Measurements from ENCODE around the gene ALDH3B1. TPM values are rescaled to one million over a fixed set of nuclear protein-coding genes. Genes with fewer than 3 reads are reported as not detected.

The ALDH3B1 gene
- total RNA-seq, 1 donor from 2014 or later: 0.94 TPM

GRCh38 chr11:68076371-68077042 lies 66.4 kb downstream of the ALDH3B1 start:
- no peak for DNase-seq

GRCh38 chr11:68077617-68078582 lies 67.8 kb downstream of the ALDH3B1 start:
- no peak for DNase-seq

Small RNA genes within 50 kb of the gene (small RNA-seq; reads per million reads assigned to genes)
- gene MIR6753: not detected

Other genes with a start within 250 kb of the ALDH3B1 start
- 4.1 TPM for gene UNC93B1, start 6.2 kb upstream of the ALDH3B1 start, total RNA-seq
- 42.3 TPM for gene NDUFS8, start 20.4 kb downstream of the ALDH3B1 start, total RNA-seq
- gene TCIRG1, start 28.7 kb downstream of the ALDH3B1 start, total RNA-seq: 3.1 TPM
- gene CHKA, start 111.1 kb downstream of the ALDH3B1 start, total RNA-seq: 32.8 TPM
- 139 TPM for gene KMT5B, start 203.0 kb downstream of the ALDH3B1 start, total RNA-seq

Data from occipital lobe (tissue), 3 donors.